Colonic mucosa (tissue), 4 donors: Measurements from ENCODE around the gene UBN1. TPM values are rescaled to one million over a fixed set of nuclear protein-coding genes. Genes with fewer than 3 reads are reported as not detected.

Experiments
- DNase-seq: peaks from one replicate; pipeline ENCODE4 v3.0.0-alpha.2; 2020
- H3K27ac ChIP-seq: fragments of 200-600 bp; one replicate; pipeline ENCODE4 v1.8.0; 2021
- H3K27me3 ChIP-seq: fragments of 200-600 bp; one replicate; pipeline ENCODE4 v1.8.0; 2021
- H3K36me3 ChIP-seq: fragments of 200-600 bp; one replicate; pipeline ENCODE4 v1.8.0; 2021
- H3K4me1 ChIP-seq: fragments of 200-600 bp; one replicate; pipeline ENCODE4 v1.8.0; 2021; ENCODE audit warnings: mild to moderate bottlenecking
- H3K4me3 ChIP-seq: fragments of 200-600 bp; one replicate; pipeline ENCODE4 v1.8.0; 2021
- H3K9ac ChIP-seq, 2 donors: one replicate each; pipeline ENCODE4 v1.7.0; 2013; ENCODE audit warnings: control low read depth in 2 of 2, low read depth in 2 of 2, low read length in 2 of 2
- H3K9me3 ChIP-seq: fragments of 200-600 bp; one replicate; pipeline ENCODE4 v1.8.0; 2021
- intact Hi-C: fragments of 100-400 bp; cut with DNase I; formaldehyde crosslinking; loops from one replicate; pipeline ENCODE4 v1.14.1; 2022
- total RNA-seq, 2 donors: library from RNA; stranded (reverse); fragmentation: NEBNext Ultra II Directional in 1 of 2; extraction: Animal tissue kit (Norgen Biotek cat#: 25700) in 1 of 2; gene quantifications; one replicate each; pipeline ENCODE4 v1.2.1, GENCODE V29; 2021
- TF ChIP-seq, protein P1 (sequence below): fragments of 200-600 bp; IDR thresholded peaks from one replicate; pipeline ENCODE4 v1.8.0; 2022; ENCODE audit warnings: antibody characterized with exemption, mild to moderate bottlenecking
- donor health status: healthy.
- donor health status: DM: no; HTN: no; CAD: no.
- donor health status: DM: no; HTN: no; CAD: no.

UBN1 gene
- total RNA-seq, 2 donors from 2014 or later = 34.7 to 41.7 TPM

- H3K4me1 ChIP-seq = no peaks in the 10 kb centered on the region
- intact Hi-C loops = no loop called here
- DNase-seq = no peak
- H3K27ac ChIP-seq = no peak overlapping the region
- H3K4me3 ChIP-seq = no peak overlapping the region
- TF ChIP-seq, protein P1, sequence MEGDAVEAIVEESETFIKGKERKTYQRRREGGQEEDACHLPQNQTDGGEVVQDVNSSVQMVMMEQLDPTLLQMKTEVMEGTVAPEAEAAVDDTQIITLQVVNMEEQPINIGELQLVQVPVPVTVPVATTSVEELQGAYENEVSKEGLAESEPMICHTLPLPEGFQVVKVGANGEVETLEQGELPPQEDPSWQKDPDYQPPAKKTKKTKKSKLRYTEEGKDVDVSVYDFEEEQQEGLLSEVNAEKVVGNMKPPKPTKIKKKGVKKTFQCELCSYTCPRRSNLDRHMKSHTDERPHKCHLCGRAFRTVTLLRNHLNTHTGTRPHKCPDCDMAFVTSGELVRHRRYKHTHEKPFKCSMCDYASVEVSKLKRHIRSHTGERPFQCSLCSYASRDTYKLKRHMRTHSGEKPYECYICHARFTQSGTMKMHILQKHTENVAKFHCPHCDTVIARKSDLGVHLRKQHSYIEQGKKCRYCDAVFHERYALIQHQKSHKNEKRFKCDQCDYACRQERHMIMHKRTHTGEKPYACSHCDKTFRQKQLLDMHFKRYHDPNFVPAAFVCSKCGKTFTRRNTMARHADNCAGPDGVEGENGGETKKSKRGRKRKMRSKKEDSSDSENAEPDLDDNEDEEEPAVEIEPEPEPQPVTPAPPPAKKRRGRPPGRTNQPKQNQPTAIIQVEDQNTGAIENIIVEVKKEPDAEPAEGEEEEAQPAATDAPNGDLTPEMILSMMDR = no peak
- no peaks in the 10 kb centered on the region for H3K36me3 ChIP-seq
- no peaks in the 10 kb centered on the region for H3K27me3 ChIP-seq
- H3K9ac ChIP-seq = no peak overlapping the region
- no peaks in the 10 kb centered on the region for H3K9me3 ChIP-seq
Observed at GRCh38 chr16:4922721-4923342, 75.6 kb downstream of the UBN1 start.

GRCh38 chr16:4923853-4924252, 76.6 kb downstream of the UBN1 start:
- no peak for DNase-seq
- Histone ChIP-seq H3K9me3 (no peaks in the 10 kb centered on the region), H3K9ac (no peak overlapping the region), H3K4me1 (no peaks in the 10 kb centered on the region), H3K27me3 (no peaks in the 10 kb centered on the region), H3K36me3 (no peaks in the 10 kb centered on the region), H3K27ac (no peak overlapping the region), H3K4me3 (no peak overlapping the region)
- TF ChIP-seq, protein P1 = no peak
- intact Hi-C loops = no loop called here

GRCh38 chr16:4924593-4925292, 77.5 kb downstream of the UBN1 start:
- H3K9me3 ChIP-seq = no peaks in the 10 kb centered on the region
- H3K36me3 ChIP-seq = no peaks in the 10 kb centered on the region
- no peak overlapping the region for H3K4me3 ChIP-seq
- no peak overlapping the region for H3K9ac ChIP-seq
- H3K27me3 ChIP-seq = no peaks in the 10 kb centered on the region
- no peak for DNase-seq
- TF ChIP-seq, protein P1 = no peak
- H3K4me1 ChIP-seq = no peaks in the 10 kb centered on the region
- H3K27ac ChIP-seq = no peak overlapping the region
- intact Hi-C loops = no loop called here

GRCh38 chr16:4925293-4925607, 78.0 kb downstream of the UBN1 start:
- Histone ChIP-seq H3K4me3 (no peak overlapping the region), H3K9me3 (no peaks in the 10 kb centered on the region), H3K4me1 (no peaks in the 10 kb centered on the region), H3K9ac (no peak overlapping the region), H3K27ac (no peak overlapping the region), H3K36me3 (no peaks in the 10 kb centered on the region), H3K27me3 (no peaks in the 10 kb centered on the region)
- no peak for DNase-seq
- TF ChIP-seq, protein P1 = no peak
- intact Hi-C loops = no loop called here

DNA sequence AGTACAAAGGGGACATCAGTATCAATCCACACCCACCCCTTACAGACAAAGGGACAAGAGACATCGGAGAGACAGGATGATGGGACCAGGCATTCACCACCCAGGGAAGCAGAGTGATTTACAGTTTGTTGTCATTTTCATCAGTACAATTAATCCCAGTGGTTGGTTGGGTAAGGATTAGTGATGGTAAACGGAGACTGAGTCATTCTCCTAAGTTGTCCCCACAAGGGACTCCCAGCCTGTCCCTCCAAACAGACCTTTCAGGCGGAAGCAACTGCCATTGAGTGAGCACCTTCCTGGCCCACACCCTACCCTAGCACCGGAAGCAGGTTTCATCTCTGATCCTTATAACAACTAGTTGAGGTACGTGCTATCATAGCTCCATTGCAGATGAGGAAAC, 78.5 kb downstream of the UBN1 start:
- Histone ChIP-seq H3K27ac (no peak overlapping the region), H3K4me1 (no peaks in the 10 kb centered on the region), H3K36me3 (no peaks in the 10 kb centered on the region), H3K4me3 (no peak overlapping the region), H3K9ac (no peak overlapping the region), H3K9me3 (no peaks in the 10 kb centered on the region), H3K27me3 (no peaks in the 10 kb centered on the region)
- DNase-seq = no peak
- TF ChIP-seq, protein P1 = no peak
- intact Hi-C loops = no loop called here
